Mononuclear cell (primary cell): ENCODE measurements around the gene SULT4A1. TPM values are rescaled to one million over a fixed set of nuclear protein-coding genes. Genes with fewer than 3 reads are reported as not detected.

Experiments
- H3K27me3 ChIP-seq: 2 replicates; pipeline ENCODE4 v1.6.0; 2011; ENCODE audit warnings: low read length, control low read depth; ENCODE audit not compliant: insufficient read depth
- H3K4me1 ChIP-seq: 2 replicates; pipeline ENCODE4 v1.5.1; 2011; ENCODE audit warnings: mild to moderate bottlenecking, low read length, control low read depth; ENCODE audit not compliant: insufficient read depth
- H3K4me3 ChIP-seq: 2 replicates; pipeline ENCODE4 v1.5.1; 2011; ENCODE audit warnings: mild to moderate bottlenecking, low read length, moderate library complexity
- H3K9me3 ChIP-seq: 2 replicates; pipeline ENCODE4 v1.5.1; 2011; ENCODE audit warnings: low read depth, mild to moderate bottlenecking, control low read depth, low read length
- total RNA-seq: library from RNA; depleted of rRNA; stranded (reverse); fragments of >200 nt; gene quantifications from one replicate; pipeline ENCODE4 v1.2.3, GENCODE V29; 2012

The SULT4A1 gene
- total RNA-seq, 1 donor: not detected

- Histone ChIP-seq H3K9me3 (no peaks in the 10 kb centered on the region), H3K27me3 (peaks cover 24% of the 10 kb centered on the region), H3K4me1 (no peaks in the 10 kb centered on the region), H3K4me3 (no peak overlapping the region)
Observed at GRCh38 chr22:43859176-43859575, 3.1 kb downstream of the SULT4A1 start.

GRCh38 chr22:43858156-43858895 is 4.0 kb downstream of the SULT4A1 start:
- H3K9me3 ChIP-seq: no peaks in the 10 kb centered on the region
- H3K27me3 ChIP-seq: peaks cover 16% of the 10 kb centered on the region
- H3K4me1 ChIP-seq: no peaks in the 10 kb centered on the region
- no peak overlapping the region for H3K4me3 ChIP-seq

GRCh38 chr22:43857367-43857766 is 4.9 kb downstream of the SULT4A1 start:
- Histone ChIP-seq H3K4me1 (no peaks in the 10 kb centered on the region), H3K27me3 (peaks cover 7% of the 10 kb centered on the region), H3K9me3 (no peaks in the 10 kb centered on the region), H3K4me3 (no peak overlapping the region)

GRCh38 chr22:43855431-43855830 is 6.9 kb downstream of the SULT4A1 start:
- no peaks in the 10 kb centered on the region for H3K4me1 ChIP-seq
- H3K27me3 ChIP-seq: no peaks in the 10 kb centered on the region
- no peak overlapping the region for H3K4me3 ChIP-seq
- no peaks in the 10 kb centered on the region for H3K9me3 ChIP-seq

- H3K27me3 ChIP-seq: no peaks in the 10 kb centered on the region
- H3K4me1 ChIP-seq: no peaks in the 10 kb centered on the region
- H3K4me3 ChIP-seq: no peak overlapping the region
- H3K9me3 ChIP-seq: no peaks in the 10 kb centered on the region
Observed at GRCh38 chr22:43854786-43855271, 7.5 kb downstream of the SULT4A1 start.

- no peaks in the 10 kb centered on the region for H3K27me3 ChIP-seq
- H3K4me1 ChIP-seq: no peaks in the 10 kb centered on the region
- no peaks in the 10 kb centered on the region for H3K9me3 ChIP-seq
- H3K4me3 ChIP-seq: no peak overlapping the region
Observed at GRCh38 chr22:43854121-43854785, 8.1 kb downstream of the SULT4A1 start.

- Histone ChIP-seq H3K4me3 (no peak overlapping the region), H3K4me1 (no peaks in the 10 kb centered on the region), H3K27me3 (no peaks in the 10 kb centered on the region), H3K9me3 (no peaks in the 10 kb centered on the region)
Observed at GRCh38 chr22:43853328-43853931, 8.9 kb downstream of the SULT4A1 start.

GRCh38 chr22:43852573-43853327 is 9.6 kb downstream of the SULT4A1 start:
- no peak overlapping the region for H3K4me3 ChIP-seq
- no peaks in the 10 kb centered on the region for H3K9me3 ChIP-seq
- H3K27me3 ChIP-seq: no peaks in the 10 kb centered on the region
- no peaks in the 10 kb centered on the region for H3K4me1 ChIP-seq

- H3K9me3 ChIP-seq: no peaks in the 10 kb centered on the region
- H3K27me3 ChIP-seq: no peaks in the 10 kb centered on the region
- no peak overlapping the region for H3K4me3 ChIP-seq
- H3K4me1 ChIP-seq: no peaks in the 10 kb centered on the region
Observed at GRCh38 chr22:43851979-43852307, 10.4 kb downstream of the SULT4A1 start.

- Histone ChIP-seq H3K4me3 (no peak overlapping the region), H3K9me3 (no peaks in the 10 kb centered on the region), H3K4me1 (no peaks in the 10 kb centered on the region), H3K27me3 (no peaks in the 10 kb centered on the region)
Observed at GRCh38 chr22:43851058-43851978, 11.0 kb downstream of the SULT4A1 start.

- no peaks in the 10 kb centered on the region for H3K4me1 ChIP-seq
- H3K27me3 ChIP-seq: no peaks in the 10 kb centered on the region
- H3K9me3 ChIP-seq: no peaks in the 10 kb centered on the region
- no peak overlapping the region for H3K4me3 ChIP-seq
Observed at GRCh38 chr22:43850529-43850928, 11.8 kb downstream of the SULT4A1 start.

- H3K27me3 ChIP-seq: no peaks in the 10 kb centered on the region
- no peaks in the 10 kb centered on the region for H3K4me1 ChIP-seq
- no peaks in the 10 kb centered on the region for H3K9me3 ChIP-seq
- H3K4me3 ChIP-seq: no peak overlapping the region
Observed at GRCh38 chr22:43849731-43850130, 12.6 kb downstream of the SULT4A1 start.

- Histone ChIP-seq H3K9me3 (no peaks in the 10 kb centered on the region), H3K27me3 (no peaks in the 10 kb centered on the region), H3K4me3 (no peak overlapping the region), H3K4me1 (no peaks in the 10 kb centered on the region)
Observed at GRCh38 chr22:43848366-43849171, 13.7 kb downstream of the SULT4A1 start.
